GM11168 (cell line): ENCODE results near the gene WDR38.

ENCODE experiments used
- in situ Hi-C: fragments of 300-500 bp; cut with MboI; formaldehyde crosslinking; loops from one replicate; pipeline ENCODE4 v1.12.0; 2022; ENCODE audit warnings: low sequenced_read_pairs; ENCODE audit not compliant: unreplicated experiment

WDR38 gene

GRCh38 chr9:124878518-124878917 lies 25.3 kb downstream of the WDR38 start:
- in situ Hi-C loops: no loop called here

GRCh38 chr9:124879226-124879625 lies 26.0 kb downstream of the WDR38 start:
- in situ Hi-C loops: no loop called here

- in situ Hi-C loops: no loop called here
Measured at GRCh38 chr9:124880501-124880900, 27.2 kb downstream of the WDR38 start.

GRCh38 chr9:124881138-124881743 lies 28.0 kb downstream of the WDR38 start:
- in situ Hi-C loops: no loop called here

GRCh38 chr9:124882231-124882630 lies 29.0 kb downstream of the WDR38 start:
- in situ Hi-C loops: no loop called here

GRCh38 chr9:124884376-124884775 lies 31.1 kb downstream of the WDR38 start:
- in situ Hi-C loops: no loop called here

GRCh38 chr9:124885551-124885950 lies 32.3 kb downstream of the WDR38 start:
- in situ Hi-C loops: no loop called here

- in situ Hi-C loops: no loop called here
Measured at GRCh38 chr9:124886461-124886860, 33.2 kb downstream of the WDR38 start.

- in situ Hi-C loops: no loop called here
Measured at GRCh38 chr9:124886866-124887492, 33.7 kb downstream of the WDR38 start.

GRCh38 chr9:124887832-124888231 lies 34.6 kb downstream of the WDR38 start:
- in situ Hi-C loops: no loop called here

- in situ Hi-C loops: no loop called here
Measured at GRCh38 chr9:124889006-124889405, 35.7 kb downstream of the WDR38 start.

- in situ Hi-C loops: no loop called here
Measured at GRCh38 chr9:124890179-124890578, 36.9 kb downstream of the WDR38 start.

GRCh38 chr9:124894035-124894740 lies 40.9 kb downstream of the WDR38 start:
- in situ Hi-C loops: no loop called here

GRCh38 chr9:124894741-124895170 lies 41.5 kb downstream of the WDR38 start:
- in situ Hi-C loops: no loop called here

- in situ Hi-C loops: no loop called here
Measured at GRCh38 chr9:124897570-124898460, 44.6 kb downstream of the WDR38 start.

GRCh38 chr9:124899845-124900244 lies 46.6 kb downstream of the WDR38 start:
- in situ Hi-C loops: no loop called here

GRCh38 chr9:124906966-124907365 lies 53.7 kb downstream of the WDR38 start:
- in situ Hi-C loops: no loop called here
